KMS-11 (cell line): ENCODE results near the gene SMPDL3A.

Experiments
- H2AFZ ChIP-seq: fragments of 200-600 bp; sonication (generic); 2 replicates; pipeline ENCODE4 v1.6.1; 2016; ENCODE audit warnings: antibody characterized with exemption, mixed run types, low read depth
- H3K27ac ChIP-seq: fragments of 200-600 bp; sonication (generic); 2 replicates; pipeline ENCODE4 v1.6.1; 2016; ENCODE audit warnings: mild to moderate bottlenecking, mixed run types
- H3K27me3 ChIP-seq: fragments of 200-600 bp; sonication (generic); 2 replicates; pipeline ENCODE4 v1.6.1; 2017; ENCODE audit warnings: mild to moderate bottlenecking, low read depth, mixed run types, moderate library complexity; ENCODE audit not compliant: insufficient read depth
- H3K36me3 ChIP-seq: fragments of 200-600 bp; sonication (generic); 2 replicates; pipeline ENCODE4 v1.6.1; 2017; ENCODE audit warnings: mild to moderate bottlenecking, mixed run types; ENCODE audit not compliant: insufficient read depth
- H3K4me1 ChIP-seq: fragments of 200-600 bp; sonication (generic); 2 replicates; pipeline ENCODE4 v1.6.1; 2016; ENCODE audit warnings: mild to moderate bottlenecking, low read depth, mixed run types; ENCODE audit not compliant: poor library complexity, severe bottlenecking
- H3K4me2 ChIP-seq: fragments of 200-600 bp; sonication (generic); 2 replicates; pipeline ENCODE4 v1.7.0; 2016; ENCODE audit warnings: mild to moderate bottlenecking, mixed run types
- H3K4me3 ChIP-seq: fragments of 200-600 bp; sonication (generic); IDR thresholded peaks from 2 replicates; pipeline ENCODE4 v1.6.1; 2017; ENCODE audit warnings: low read depth, low read length, mixed read lengths; ENCODE audit not compliant: insufficient read depth
- H3K79me2 ChIP-seq: fragments of 200-600 bp; sonication (generic); 2 replicates; pipeline ENCODE4 v1.6.1; 2016; ENCODE audit warnings: low read depth, mixed run types; ENCODE audit not compliant: insufficient read depth
- H3K9ac ChIP-seq: fragments of 200-600 bp; sonication (generic); 2 replicates; pipeline ENCODE4 v1.6.1; 2016; ENCODE audit warnings: mild to moderate bottlenecking, mixed run types
- H4K20me1 ChIP-seq: fragments of 200-600 bp; sonication (generic); 2 replicates; pipeline ENCODE4 v1.6.1; 2016; ENCODE audit warnings: mild to moderate bottlenecking, mixed run types; ENCODE audit not compliant: insufficient read depth
- TF ChIP-seq, protein P1 (sequence below): fragments of 200-600 bp; sonication (generic); conservative IDR thresholded peaks from 2 replicates; pipeline ENCODE4 v1.6.1; 2017; ENCODE audit warnings: low read depth, mild to moderate bottlenecking, antibody characterized with exemption, low read length, moderate library complexity, mixed read lengths

Gene SMPDL3A

DNA sequence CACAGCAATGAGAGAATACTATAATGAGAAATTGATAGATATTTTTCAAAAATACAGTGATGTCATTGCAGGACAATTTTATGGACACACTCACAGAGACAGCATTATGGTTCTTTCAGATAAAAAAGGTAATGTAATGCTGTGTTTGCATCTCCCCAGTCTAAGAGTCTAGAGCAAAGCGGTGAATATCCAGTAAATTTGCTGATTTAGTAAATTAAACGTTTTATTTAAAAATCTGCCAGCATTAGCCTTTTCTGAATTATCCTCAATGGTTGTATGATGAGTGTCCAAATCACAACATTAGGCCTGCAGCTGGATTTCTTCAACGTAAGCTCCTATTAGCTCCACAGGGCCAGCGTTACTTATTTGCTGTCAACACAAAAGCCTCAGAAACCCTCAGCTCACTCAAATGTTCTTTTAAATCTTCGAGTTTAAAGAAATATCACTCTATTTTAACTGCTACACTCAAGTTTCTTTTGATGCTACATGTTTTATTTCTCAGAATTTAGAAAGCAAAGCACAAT is 16.0 kb downstream of the SMPDL3A start:
- Histone ChIP-seq H3K27me3 (no peaks in the 10 kb centered on the region), H4K20me1 (no peaks in the 10 kb centered on the region), H3K4me3 (no peak overlapping the region), H3K9ac (no peak overlapping the region), H3K79me2 (no peaks in the 10 kb centered on the region), H3K36me3 (no peaks in the 10 kb centered on the region), H3K27ac (no peak overlapping the region), H3K4me1 (no peaks in the 10 kb centered on the region), H2AFZ (no peak overlapping the region), H3K4me2 (no peak overlapping the region)
- TF ChIP-seq, protein P1, sequence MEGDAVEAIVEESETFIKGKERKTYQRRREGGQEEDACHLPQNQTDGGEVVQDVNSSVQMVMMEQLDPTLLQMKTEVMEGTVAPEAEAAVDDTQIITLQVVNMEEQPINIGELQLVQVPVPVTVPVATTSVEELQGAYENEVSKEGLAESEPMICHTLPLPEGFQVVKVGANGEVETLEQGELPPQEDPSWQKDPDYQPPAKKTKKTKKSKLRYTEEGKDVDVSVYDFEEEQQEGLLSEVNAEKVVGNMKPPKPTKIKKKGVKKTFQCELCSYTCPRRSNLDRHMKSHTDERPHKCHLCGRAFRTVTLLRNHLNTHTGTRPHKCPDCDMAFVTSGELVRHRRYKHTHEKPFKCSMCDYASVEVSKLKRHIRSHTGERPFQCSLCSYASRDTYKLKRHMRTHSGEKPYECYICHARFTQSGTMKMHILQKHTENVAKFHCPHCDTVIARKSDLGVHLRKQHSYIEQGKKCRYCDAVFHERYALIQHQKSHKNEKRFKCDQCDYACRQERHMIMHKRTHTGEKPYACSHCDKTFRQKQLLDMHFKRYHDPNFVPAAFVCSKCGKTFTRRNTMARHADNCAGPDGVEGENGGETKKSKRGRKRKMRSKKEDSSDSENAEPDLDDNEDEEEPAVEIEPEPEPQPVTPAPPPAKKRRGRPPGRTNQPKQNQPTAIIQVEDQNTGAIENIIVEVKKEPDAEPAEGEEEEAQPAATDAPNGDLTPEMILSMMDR = no peak

DNA sequence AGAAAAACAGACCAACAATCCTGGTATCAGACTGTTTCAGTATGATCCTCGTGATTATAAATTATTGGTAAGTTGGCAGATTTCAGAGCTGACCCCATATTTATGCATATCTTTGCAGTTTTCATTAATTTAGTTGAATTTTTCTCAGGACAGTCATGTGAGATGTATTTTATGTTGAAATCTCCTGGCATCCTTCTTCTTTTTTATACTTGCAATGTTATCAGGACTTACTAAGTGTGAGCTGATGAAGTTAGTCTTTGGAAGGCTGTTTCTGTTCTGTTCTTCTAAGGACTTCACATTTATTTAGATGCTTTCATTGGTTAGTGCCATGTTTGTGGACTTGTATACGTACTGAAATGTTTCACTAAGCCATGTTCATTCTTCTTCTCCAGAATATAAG is 17.2 kb downstream of the SMPDL3A start:
- H3K4me3 ChIP-seq = no peak overlapping the region
- H3K79me2 ChIP-seq = no peaks in the 10 kb centered on the region
- no peak overlapping the region for H3K27ac ChIP-seq
- no peaks in the 10 kb centered on the region for H3K36me3 ChIP-seq
- no peak overlapping the region for H3K9ac ChIP-seq
- TF ChIP-seq, protein P1 = no peak
- H3K4me2 ChIP-seq = no peak overlapping the region
- no peak overlapping the region for H2AFZ ChIP-seq
- H3K4me1 ChIP-seq = no peaks in the 10 kb centered on the region
- no peaks in the 10 kb centered on the region for H3K27me3 ChIP-seq
- no peaks in the 10 kb centered on the region for H4K20me1 ChIP-seq

DNA sequence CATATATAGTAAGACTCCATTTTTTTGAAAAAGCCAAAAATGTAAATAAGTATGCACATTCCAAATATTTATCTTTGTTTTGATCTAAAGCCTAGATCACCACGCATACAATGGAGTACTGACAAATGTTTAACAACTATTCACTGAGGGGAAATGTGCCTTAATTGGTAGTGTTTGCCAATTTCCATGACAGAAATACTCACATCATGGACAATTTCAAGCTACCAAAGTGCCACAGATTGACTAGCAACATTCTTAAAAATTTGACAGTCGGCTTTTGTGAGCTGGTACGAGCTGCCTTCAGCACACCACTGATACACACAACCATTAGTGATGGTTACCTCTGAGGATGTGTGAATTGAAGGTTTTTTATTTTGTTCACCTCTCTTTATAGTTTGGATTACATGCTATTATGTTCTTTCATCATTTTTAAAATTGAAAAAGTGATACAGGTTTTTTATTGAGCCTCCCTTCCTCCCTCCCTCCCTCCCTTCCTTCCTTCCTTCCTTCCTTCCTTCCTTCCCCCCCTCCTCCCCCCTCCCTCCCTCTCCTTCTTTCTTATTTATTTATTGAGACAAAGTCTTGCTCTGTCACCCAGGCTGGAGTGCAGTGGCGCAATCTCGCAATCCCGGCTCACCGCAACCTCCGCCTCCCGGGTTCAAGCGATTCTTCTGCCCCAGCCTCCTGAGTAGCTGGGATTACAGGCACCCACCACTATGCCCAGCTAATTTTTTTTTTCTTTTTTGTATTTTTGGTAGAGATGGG is 19.2 kb downstream of the SMPDL3A start:
- H3K4me1 ChIP-seq = no peaks in the 10 kb centered on the region
- no peak overlapping the region for H2AFZ ChIP-seq
- H3K27ac ChIP-seq = no peak overlapping the region
- H4K20me1 ChIP-seq = no peaks in the 10 kb centered on the region
- H3K27me3 ChIP-seq = no peaks in the 10 kb centered on the region
- TF ChIP-seq, protein P1 = no peak
- no peaks in the 10 kb centered on the region for H3K79me2 ChIP-seq
- H3K4me2 ChIP-seq = no peak overlapping the region
- H3K36me3 ChIP-seq = no peaks in the 10 kb centered on the region
- no peak overlapping the region for H3K9ac ChIP-seq
- no peak overlapping the region for H3K4me3 ChIP-seq

DNA sequence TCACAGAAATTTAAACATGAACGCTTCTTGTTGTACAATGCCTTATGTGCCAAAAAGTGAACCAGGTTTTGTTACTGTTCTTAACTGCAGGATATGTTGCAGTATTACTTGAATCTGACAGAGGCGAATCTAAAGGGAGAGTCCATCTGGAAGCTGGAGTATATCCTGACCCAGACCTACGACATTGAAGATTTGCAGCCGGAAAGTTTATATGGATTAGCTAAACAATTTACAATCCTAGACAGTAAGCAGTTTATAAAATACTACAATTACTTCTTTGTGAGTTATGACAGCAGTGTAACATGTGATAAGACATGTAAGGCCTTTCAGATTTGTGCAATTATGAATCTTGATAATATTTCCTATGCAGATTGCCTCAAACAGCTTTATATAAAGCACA is 19.9 kb downstream of the SMPDL3A start:
- H3K4me2 ChIP-seq = no peak overlapping the region
- no peak overlapping the region for H3K9ac ChIP-seq
- H3K79me2 ChIP-seq = no peaks in the 10 kb centered on the region
- H3K36me3 ChIP-seq = no peaks in the 10 kb centered on the region
- TF ChIP-seq, protein P1 = no peak
- H3K27ac ChIP-seq = no peak overlapping the region
- no peaks in the 10 kb centered on the region for H3K4me1 ChIP-seq
- no peak overlapping the region for H3K4me3 ChIP-seq
- H3K27me3 ChIP-seq = no peaks in the 10 kb centered on the region
- H4K20me1 ChIP-seq = no peaks in the 10 kb centered on the region
- H2AFZ ChIP-seq = no peak overlapping the region
